H1 (cell line): ENCODE measurements around the gene CSNK1A1. TPM values are rescaled to one million over a fixed set of nuclear protein-coding genes. Genes with fewer than 3 reads are reported as not detected.

Source experiments
- CTCF ChIA-PET: fragments of 300-600 bp; sonication (Branson Sonifier 250); formaldehyde crosslinking; loops from one replicate; lab custom pipeline; 2021; ENCODE audit not compliant: partially characterized antibody; lab: Charles Lee
- POLR2A ChIA-PET: fragments of 300-600 bp; sonication (Branson Sonifier 250); formaldehyde crosslinking; loops from one replicate; lab custom pipeline; 2021; ENCODE audit warnings: inconsistent platforms; ENCODE audit not compliant: partially characterized antibody; lab: Charles Lee
- DNase-seq, 2 experiments: peaks; one replicate each; pipeline versions ENCODE4 v3.0.0 to v3.0.0-alpha.2; 2010 to 2022; ENCODE audit warnings: low spot score in 2 of 2, low read depth in 1 of 2, mixed read lengths in 1 of 2
- FAIRE-seq: peaks from 2 replicates; lab custom pipeline; 2011; peaks lifted over from hg19 to GRCh38; lab: Jason Lieb, UNC
- H2AFZ ChIP-seq: 2 replicates; pipeline ENCODE4 v1.8.1; 2012; ENCODE audit warnings: low read length, inconsistent platforms
- H2AK5ac ChIP-seq: 2 replicates; pipeline ENCODE4 v1.6.1; 2013; ENCODE audit warnings: low read depth, low read length
- H2BK120ac ChIP-seq: replicated peaks from 2 replicates; pipeline ENCODE3; 2013; ENCODE audit warnings: low read depth, low read length, inconsistent platforms
- H2BK12ac ChIP-seq: 2 replicates; pipeline ENCODE4 v1.6.1; 2013; ENCODE audit warnings: low read depth, low read length
- H2BK15ac ChIP-seq: 2 replicates; pipeline ENCODE4 v1.6.1; 2013; ENCODE audit warnings: low read length
- H2BK20ac ChIP-seq: 2 replicates; pipeline ENCODE4 v1.6.1; 2013; ENCODE audit warnings: low read length
- H2BK5ac ChIP-seq: 2 replicates; pipeline ENCODE4 v1.6.1; 2013; ENCODE audit warnings: low read depth, low read length
- H3K14ac ChIP-seq: 2 replicates; pipeline ENCODE4 v1.6.1; 2013; ENCODE audit warnings: inconsistent platforms; ENCODE audit not compliant: insufficient read length
- H3K18ac ChIP-seq: 2 replicates; pipeline ENCODE4 v1.6.1; 2013; ENCODE audit warnings: low read length; ENCODE audit errors: extremely low read depth
- H3K23ac ChIP-seq: 2 replicates; pipeline ENCODE4 v1.6.1; 2013; ENCODE audit warnings: inconsistent platforms; ENCODE audit not compliant: insufficient read length
- H3K23me2 ChIP-seq: 2 replicates; pipeline ENCODE4 v1.6.1; 2013; ENCODE audit warnings: low read depth, low read length
- H3K27ac ChIP-seq: 2 replicates; pipeline ENCODE4 v1.6.1; 2011; ENCODE audit warnings: low read depth, low read length, inconsistent platforms
- H3K27me3 ChIP-seq, 4 experiments: replicated peaks in 1 of 4; 1 replicate in 1 of 4; 2 replicates in 3 of 4; pipeline versions ENCODE4 v1.6.1 to v1.8.1; 2011 to 2013; ENCODE audit warnings: low read length in 3 of 4, mild to moderate bottlenecking in 3 of 4, inconsistent platforms in 2 of 4, mixed read lengths in 2 of 4, moderate library complexity in 1 of 4; ENCODE audit not compliant: control insufficient read depth in 3 of 4, insufficient read depth in 3 of 4; ENCODE audit errors: extremely low read depth in 1 of 4
- H3K36me3 ChIP-seq, 4 experiments: 2 replicates each; pipeline versions ENCODE4 v1.6.1 to v1.8.1; 2011 to 2013; ENCODE audit warnings: mild to moderate bottlenecking in 4 of 4, low read length in 3 of 4, moderate library complexity in 2 of 4, control low read depth in 1 of 4, inconsistent platforms in 1 of 4; ENCODE audit not compliant: insufficient read depth in 4 of 4, control insufficient read depth in 2 of 4
- H3K4ac ChIP-seq: replicated peaks from 2 replicates; pipeline ENCODE3; 2013; ENCODE audit warnings: low read length, low read depth, mixed read lengths, inconsistent platforms; ENCODE audit not compliant: insufficient read length
- H3K4me1 ChIP-seq, 4 experiments: replicated peaks in 1 of 4; 1 replicate in 1 of 4; 2 replicates in 3 of 4; pipeline versions ENCODE4 v1.6.1 to v1.8.1; 2011 to 2013; ENCODE audit warnings: low read length in 3 of 4, inconsistent platforms in 2 of 4, mixed read lengths in 1 of 4; ENCODE audit not compliant: insufficient read depth in 4 of 4, control insufficient read depth in 3 of 4
- H3K4me2 ChIP-seq, 2 experiments: 2 replicates each; pipeline versions ENCODE4 v1.6.1 to v1.8.1; 2011 to 2013; ENCODE audit warnings: low read depth in 2 of 2, low read length in 2 of 2, control low read depth in 1 of 2, inconsistent platforms in 1 of 2, mild to moderate bottlenecking in 1 of 2; ENCODE audit not compliant: insufficient read depth in 1 of 2
- H3K4me3 ChIP-seq, 4 experiments: fragments of 200-600, 300-600 bp in 1 of 4; sonication (generic), shearing (Covaris generic), sonication (Bioruptor Twin) in 1 of 4; 2 replicates each; pipeline versions ENCODE4 v1.5.1 to v1.8.1; 2011 to 2016; ENCODE audit warnings: low read length in 4 of 4, low read depth in 3 of 4, control low read depth in 2 of 4, inconsistent platforms in 2 of 4, mild to moderate bottlenecking in 2 of 4, mixed read lengths in 1 of 4, moderate library complexity in 1 of 4; ENCODE audit not compliant: insufficient read depth in 2 of 4; ENCODE audit errors: extremely low read depth in 1 of 4
- H3K56ac ChIP-seq: replicated peaks from 2 replicates; pipeline ENCODE3; 2013; ENCODE audit warnings: low read depth, mild to moderate bottlenecking, mixed read lengths, low read length, inconsistent platforms; ENCODE audit not compliant: insufficient read length
- H3K79me1 ChIP-seq: 2 replicates; pipeline ENCODE4 v1.6.1; 2013; ENCODE audit warnings: low read depth, low read length, control low read depth
- H3K79me2 ChIP-seq, 2 experiments: 2 replicates each; pipeline versions ENCODE4 v1.6.1 to v1.8.1; 2012 to 2013; ENCODE audit warnings: low read length in 2 of 2, mild to moderate bottlenecking in 2 of 2, inconsistent platforms in 1 of 2; ENCODE audit not compliant: insufficient read depth in 2 of 2, control insufficient read depth in 1 of 2
- H3K9ac ChIP-seq, 4 experiments: replicated peaks in 1 of 4; 1 replicate in 1 of 4; 2 replicates in 3 of 4; pipeline versions ENCODE4 v1.6.1 to v1.8.1; 2011 to 2013; ENCODE audit warnings: low read depth in 3 of 4, low read length in 3 of 4, control low read depth in 2 of 4, mild to moderate bottlenecking in 2 of 4, moderate library complexity in 2 of 4, inconsistent platforms in 1 of 4; ENCODE audit errors: extremely low read depth in 1 of 4
- H3K9me3 ChIP-seq, 2 experiments: 2 replicates each; pipeline versions ENCODE4 v1.6.1 to v1.8.1; 2012 to 2013; ENCODE audit warnings: mild to moderate bottlenecking in 2 of 2, moderate library complexity in 2 of 2, control low read depth in 1 of 2, inconsistent platforms in 1 of 2, low read depth in 1 of 2, low read length in 1 of 2, mixed read lengths in 1 of 2; ENCODE audit not compliant: insufficient read depth in 2 of 2
- H4K20me1 ChIP-seq, 2 experiments: replicated peaks in 1 of 2; 2 replicates each; pipeline versions ENCODE3 to v1.8.1; 2011 to 2013; ENCODE audit warnings: inconsistent platforms in 2 of 2, low read length in 2 of 2, mild to moderate bottlenecking in 1 of 2; ENCODE audit not compliant: insufficient read depth in 2 of 2, control insufficient read depth in 1 of 2
- H4K5ac ChIP-seq: 2 replicates; pipeline ENCODE4 v1.6.1; 2013; ENCODE audit warnings: low read length, low read depth, mixed read lengths, inconsistent platforms; ENCODE audit not compliant: insufficient read length
- H4K8ac ChIP-seq: 2 replicates; pipeline ENCODE4 v1.8.0; 2013; ENCODE audit warnings: mild to moderate bottlenecking, moderate library complexity, low read length, inconsistent platforms; ENCODE audit not compliant: insufficient read depth; ENCODE audit errors: extremely low read depth
- H4K91ac ChIP-seq: replicated peaks from 2 replicates; pipeline ENCODE3; 2013; ENCODE audit warnings: low read length, mixed read lengths, inconsistent platforms; ENCODE audit not compliant: insufficient read length
- CTCF ChIP-seq, 3 experiments: IDR thresholded peaks; 1 replicate in 2 of 3; 2 replicates in 1 of 3; pipeline versions ENCODE4 v1.5.1 to v1.6.1; 2011; ENCODE audit warnings: low read length in 3 of 3, mild to moderate bottlenecking in 3 of 3, inconsistent platforms in 2 of 3, low read depth in 1 of 3, moderate library complexity in 1 of 3; ENCODE audit not compliant: insufficient read depth in 1 of 3; ENCODE audit errors: control extremely low read depth in 1 of 3
- HDAC2 ChIP-seq, 2 experiments: fragments of 300-600 bp in 1 of 2; sonication (generic) in 1 of 2; IDR thresholded peaks; 2 replicates each; pipeline ENCODE4 v1.6.1; 2011 to 2012; ENCODE audit warnings: low read depth in 2 of 2, low read length in 2 of 2, mild to moderate bottlenecking in 2 of 2, moderate library complexity in 2 of 2, borderline replicate concordance in 1 of 2, inconsistent platforms in 1 of 2
- KDM1A ChIP-seq: fragments of 200-600, 300-600 bp; sonication (generic); IDR thresholded peaks from 2 replicates; pipeline ENCODE4 v1.7.1; 2016; ENCODE audit warnings: mild to moderate bottlenecking, low read length, borderline replicate concordance
- MAFK ChIP-seq: IDR thresholded peaks from 2 replicates; pipeline ENCODE4 v1.6.1; 2012; ENCODE audit warnings: low read depth, mild to moderate bottlenecking, improper control_type of control experiment, low read length
- POLR2A ChIP-seq, 2 experiments: IDR thresholded peaks; 1 replicate in 1 of 2; 2 replicates in 1 of 2; pipeline ENCODE4 v1.6.1; 2011; ENCODE audit warnings: low read depth in 2 of 2, low read length in 2 of 2, mild to moderate bottlenecking in 2 of 2; ENCODE audit errors: control extremely low read depth in 1 of 2
- RAD21 ChIP-seq, 2 experiments: IDR thresholded peaks in 1 of 2; conservative IDR thresholded peaks in 1 of 2; 2 replicates each; pipeline ENCODE4 v1.6.1; 2011; ENCODE audit warnings: low read depth in 2 of 2, low read length in 2 of 2, improper control_type of control experiment in 1 of 2, inconsistent platforms in 1 of 2, mild to moderate bottlenecking in 1 of 2, moderate library complexity in 1 of 2
- RXRA ChIP-seq: IDR thresholded peaks from 2 replicates; pipeline ENCODE4 v1.6.1; 2011; ENCODE audit warnings: low read depth, mild to moderate bottlenecking, low read length, moderate library complexity; ENCODE audit not compliant: insufficient read depth
- TEAD4 ChIP-seq: IDR thresholded peaks from 2 replicates; pipeline ENCODE4 v1.6.1; 2012; ENCODE audit warnings: low read depth, low read length, inconsistent platforms, mixed read lengths
- WGBS, 2 experiments: shearing (Covaris generic) in 1 of 2; methylation state at CpG; one replicate each; pipeline versions ENCODE4 v1.1.6 to v1.1.7; 2013 to 2015; ENCODE audit warnings: low lambda C conversion rate in 2 of 2, mixed read lengths in 2 of 2, inconsistent platforms in 1 of 2, low coverage in 1 of 2, missing lambda C conversion rate in 1 of 2; ENCODE audit not compliant: insufficient replicate concordance in 2 of 2, insufficient coverage in 1 of 2, insufficient read length in 1 of 2; ENCODE audit errors: extremely low coverage in 1 of 2, missing lambda C conversion rate in 1 of 2; 5-methylcytosine and 5-hydroxymethylcytosine counted together
- polyA plus RNA-seq, 7 experiments: library from polyadenylated mRNA; depleted of rRNA in 3 of 7; stranded (reverse) in 5 of 7; unstranded in 2 of 7; fragments of >200 nt in 5 of 7; fragments of 200-250 nt in 2 of 7; gene quantifications; 1 replicate in 5 of 7; 2 replicates in 1 of 7; 4 replicates in 1 of 7; pipeline versions ENCODE4 v1.2.1 to v1.2.3, GENCODE V29; 2011 to 2013; ENCODE audit warnings: missing spikeins in 2 of 7, mixed read lengths in 2 of 7
- total RNA-seq: library from RNA; stranded (reverse); fragmentation: NEBNext Ultra II Directional; extraction: Animal tissue kit (Norgen Biotek cat#: 25700); gene quantifications from 2 replicates; pipeline ENCODE4 v1.2.1, GENCODE V29; 2021

CSNK1A1 gene
- total and polyA plus RNA-seq, 2 of the 8 experiments (the other 6 are each of a cell fraction or from before 2014, with no cell fraction given) = 61.2 to 244 TPM

DNA sequence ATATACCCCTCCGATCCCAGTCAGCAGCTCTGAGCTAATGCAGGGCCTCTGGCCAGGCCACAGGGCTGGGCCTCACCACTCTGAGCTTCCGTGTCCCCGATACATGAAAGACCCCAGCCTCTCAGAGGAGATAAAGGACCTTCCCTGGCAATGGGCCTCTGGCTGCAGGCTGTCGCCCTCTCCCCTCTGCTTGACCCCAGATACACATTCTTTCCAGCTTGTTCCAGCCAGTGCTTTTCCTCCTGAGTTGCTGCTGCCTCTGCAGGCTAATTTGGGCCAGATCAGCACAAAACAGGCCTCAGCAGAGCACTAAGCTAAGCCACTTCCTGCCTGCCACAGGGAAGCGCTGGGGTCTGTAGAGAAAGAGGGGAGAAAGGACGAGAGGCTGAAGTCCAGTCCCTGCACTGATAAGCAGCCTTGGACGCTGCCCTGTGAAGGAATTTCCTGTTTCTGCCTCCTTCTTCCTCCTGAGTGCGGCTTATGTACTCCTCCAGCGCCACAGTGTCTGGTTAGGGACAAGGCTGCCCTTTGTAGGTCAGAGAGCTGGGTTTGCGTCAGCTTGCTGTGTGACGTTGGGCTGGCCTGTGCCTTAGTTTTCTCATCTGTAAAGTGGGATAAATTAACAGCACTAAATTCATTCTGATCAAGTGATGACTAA lies 99.1 kb downstream of the CSNK1A1 start:
- Histone ChIP-seq H3K23me2 (0 out of 2 replicates have a peak, but pooled peaks cover 2% of the 10 kb centered on the region), H3K36me3 (no peaks in the 10 kb centered on the region), H2BK20ac (no peak overlapping the region), H4K91ac (peak overlapping the region; percentile 7), H3K4me2 (no peak overlapping the region), H3K9me3 (no peaks in the 10 kb centered on the region), H2AK5ac (no peak overlapping the region), H3K27me3 (no peaks in the 10 kb centered on the region), H3K18ac (no peak overlapping the region), H3K79me1 (no peaks in the 10 kb centered on the region), H3K79me2 (no peaks in the 10 kb centered on the region), H3K9ac (no peak overlapping the region), H3K56ac (no peak overlapping the region), H4K8ac (no peak overlapping the region; the same call in 1 of the 2 replicates), H3K4me3 (no peak overlapping the region), H2BK120ac (no peak overlapping the region), H2AFZ (peak overlapping the region; percentile 97), H3K27ac (no peak overlapping the region), H2BK12ac (peak overlapping the region; percentile 7; the same call in 1 of the 2 replicates), H3K14ac (no peak overlapping the region), H3K4ac (no peak overlapping the region), H3K23ac (no peak overlapping the region), H2BK5ac (peak overlapping the region; percentile 50; the same call in 1 of the 2 replicates), H3K4me1 (peaks cover 0 to 13% (median 4%) of the 10 kb centered on the region in 4 experiments; a peak in 6 of 7 replicates), H4K20me1 (no peaks in the 10 kb centered on the region), H2BK15ac (no peak overlapping the region), H4K5ac (no peak overlapping the region)
- WGBS, 2 experiments = 83% methylated on average over 11 of the region's 11 CpGs; no CpG with 5 or more reads in 1 of the 2 experiments
- ChIA-PET CTCF (interaction anchor here (0.7 to 7.9 kb wide), 15 partner anchors 11 to 387 kb away, joined by 3 to 90 read pairs (median 4); no protein-coding TSS in a partner anchor), POLR2A (interaction anchor here (1.3 to 1.8 kb wide), 3 partner anchors 9 to 40 kb away, joined by 4 to 7 read pairs (median 5); no protein-coding TSS in a partner anchor)
- DNase-seq (no peak), FAIRE-seq (no peak)
- TF ChIP-seq MAFK (peak; percentile 72; the same call in 1 of the 2 replicates), RAD21 (IDR thresholded peaks at IDR 0.05 in 1 of 2, conservative IDR thresholded peaks at IDR 0.05 in 1 of 2; ENCODE audit: low read depth in 2 of 2, low read length in 2 of 2) (peak in 1 of 2 experiments; percentile 20; a peak in 1 of 4 replicates), CTCF (IDR thresholded peaks at IDR 0.05; ENCODE audit: control extremely low read depth in 1 of 3, insufficient read depth in 1 of 3, low read depth in 1 of 3, low read length in 3 of 3) (peak in 2 of 3 experiments; percentile 17 to 18; a peak in 2 of 4 replicates), KDM1A (peak; percentile 97), RXRA (0 out of 2 replicates have a peak, but pooled peaks have one; percentile 23), HDAC2 (IDR thresholded peaks at IDR 0.05; ENCODE audit: borderline replicate concordance in 1 of 2, low read depth in 2 of 2, low read length in 2 of 2) (0 out of 4 replicates have a peak, but pooled peaks of 1 of the 2 experiments have one; percentile 85), POLR2A (IDR thresholded peaks at IDR 0.05; ENCODE audit: control extremely low read depth in 1 of 2, low read depth in 2 of 2, low read length in 2 of 2) (no peak), TEAD4 (no peak)
